ENCODE results near the gene KMT5C.
A peak's percentile ranks its signal among the peaks of the same experiment; 100 is the strongest.
"Not testable (repeated sequence)": the region's sequence is repeated elsewhere in the genome, so short reads cannot be mapped to it uniquely, and the experiment has no call there.

KMT5C gene

GRCh38 chr19:55319785-55320184, 19.9 kb upstream of the KMT5C start:
- DNase-seq: peak in 1 of 3 experiments; percentile 33

- DNase-seq: no peak
These were observed 18.7 kb upstream of the KMT5C start for GRCh38 chr19:55320844-55321419.

GRCh38 chr19:55321466-55322137, 18.1 kb upstream of the KMT5C start:
- no peak for DNase-seq

- no peak for DNase-seq
These were observed 17.3 kb upstream of the KMT5C start for GRCh38 chr19:55322204-55322885.

- DNase-seq: no peak
These were observed 15.0 kb upstream of the KMT5C start for GRCh38 chr19:55324662-55325061.

GRCh38 chr19:55325172-55325571, 14.5 kb upstream of the KMT5C start, which contains the start of gene TMEM150B:
Gene TMEM150B, minus strand, starts transcription at chr19:55325341. Its CDS starts 4,305 bp downstream, at chr19:55321036.
- DNase-seq: no peak

GRCh38 chr19:55328774-55329318, 10.8 kb upstream of the KMT5C start:
- not testable (repeated sequence) for DNase-seq

GRCh38 chr19:55329791-55330190, 9.9 kb upstream of the KMT5C start:
- DNase-seq: not testable (repeated sequence)

- no peak for DNase-seq
These were observed 5.8 kb upstream of the KMT5C start for GRCh38 chr19:55333870-55334269.

- no peak for DNase-seq
These were observed 3.6 kb upstream of the KMT5C start for GRCh38 chr19:55336101-55336500.

GRCh38 chr19:55339889-55340783, 460 bp downstream of the KMT5C start:
- peak in 2 of 3 experiments; percentile 63 to 64 for DNase-seq

GRCh38 chr19:55340784-55341147, 1.1 kb downstream of the KMT5C start:
- peak in 1 of 3 experiments; percentile 86 for DNase-seq

GRCh38 chr19:55341171-55341588, 1.5 kb downstream of the KMT5C start:
- DNase-seq: peak; percentile 87 to 93 (median 88)

- no peak for DNase-seq
These were observed 2.2 kb downstream of the KMT5C start for GRCh38 chr19:55341595-55342531.

GRCh38 chr19:55344444-55344843, 4.8 kb downstream of the KMT5C start:
- DNase-seq: peak in 1 of 3 experiments; percentile 16

GRCh38 chr19:55345101-55345817, 5.6 kb downstream of the KMT5C start:
- DNase-seq: no peak

- DNase-seq: no peak
These were observed 6.4 kb downstream of the KMT5C start for GRCh38 chr19:55345818-55346724.

GRCh38 chr19:55346725-55347441, 7.2 kb downstream of the KMT5C start:
- no peak for DNase-seq

- DNase-seq: no peak
These were observed 7.8 kb downstream of the KMT5C start for GRCh38 chr19:55347442-55348009.

Data from NCI-H1417 (cell line).